Common myeloid progenitor, CD34-positive (primary cell): ENCODE measurements around the gene AUTS2.

Experiments used
- CTCF ChIA-PET: fragments of 350-600 bp; sonication (Branson Sonifier 250); formaldehyde crosslinking; loops from one replicate; lab custom pipeline; 2021; ENCODE audit warnings: antibody characterized with exemption; lab: Charles Lee
- POLR2A ChIA-PET: fragments of 350-600 bp; sonication (Branson Sonifier 250); formaldehyde crosslinking; loops from one replicate; lab custom pipeline; 2021; ENCODE audit warnings: antibody characterized with exemption; lab: Charles Lee
- DNase-seq, 3 donors: peaks; one replicate each; pipeline versions ENCODE4 v3.0.0 to v3.0.0-alpha.2; 2013
- H3K27ac ChIP-seq, 2 experiments: 1 replicate in 1 of 2; 2 replicates in 1 of 2; pipeline ENCODE4 v1.7.0; 2013; ENCODE audit warnings: inconsistent platforms in 2 of 2, low read length in 2 of 2, mild to moderate bottlenecking in 2 of 2, low read depth in 1 of 2, moderate library complexity in 1 of 2; ENCODE audit not compliant: severe bottlenecking in 2 of 2, insufficient read depth in 1 of 2, poor library complexity in 1 of 2
- H3K27me3 ChIP-seq, 5 experiments: replicated peaks in 2 of 5; 1 replicate in 3 of 5; 2 replicates in 2 of 5; pipeline versions ENCODE4 v1.6.1 to v1.7.0; 2013; ENCODE audit warnings: low read length in 4 of 5, mild to moderate bottlenecking in 2 of 5, moderate library complexity in 2 of 5, inconsistent platforms in 1 of 5; ENCODE audit not compliant: insufficient read depth in 5 of 5, control insufficient read depth in 4 of 5
- H3K36me3 ChIP-seq, 4 experiments: 1 replicate in 2 of 4; 2 replicates in 2 of 4; pipeline versions ENCODE4 v1.6.1 to v1.7.0; 2013; ENCODE audit warnings: low read length in 3 of 4, control low read depth in 1 of 4, mild to moderate bottlenecking in 1 of 4; ENCODE audit not compliant: control insufficient read depth in 4 of 4, insufficient read depth in 4 of 4
- H3K4me1 ChIP-seq, 4 experiments: 1 replicate in 3 of 4; 2 replicates in 1 of 4; pipeline versions ENCODE4 v1.6.1 to v1.7.1; 2013; ENCODE audit warnings: low read length in 3 of 4, mild to moderate bottlenecking in 3 of 4, control low read depth in 1 of 4, inconsistent platforms in 1 of 4, moderate library complexity in 1 of 4; ENCODE audit not compliant: control insufficient read depth in 4 of 4, insufficient read depth in 4 of 4; ENCODE audit errors: control extremely low read depth in 1 of 4
- H3K4me3 ChIP-seq, 7 experiments: 1 replicate in 4 of 7; 2 replicates in 3 of 7; pipeline versions ENCODE4 v1.5.1 to v1.7.0; 2013; ENCODE audit warnings: mild to moderate bottlenecking in 7 of 7, low read length in 6 of 7, moderate library complexity in 6 of 7, inconsistent platforms in 2 of 7, low read depth in 2 of 7, control low read depth in 1 of 7; ENCODE audit not compliant: insufficient read depth in 4 of 7, control insufficient read depth in 1 of 7; ENCODE audit errors: extremely low read depth in 1 of 7
- H3K9me3 ChIP-seq, 5 experiments: 1 replicate in 4 of 5; 2 replicates in 1 of 5; pipeline versions ENCODE4 v1.6.1 to v1.7.1; 2013; ENCODE audit warnings: low read length in 4 of 5, mild to moderate bottlenecking in 2 of 5, inconsistent platforms in 1 of 5, low read depth in 1 of 5, moderate library complexity in 1 of 5; ENCODE audit not compliant: control insufficient read depth in 4 of 5, insufficient read depth in 2 of 5; ENCODE audit errors: control extremely low read depth in 1 of 5
- WGBS: methylation state at CpG from one replicate; pipeline ENCODE4 v1.1.5; 2013; ENCODE audit not compliant: insufficient coverage; 5-methylcytosine and 5-hydroxymethylcytosine counted together

AUTS2 gene

GRCh38 chr7:70717553-70718329 is 1119.5 kb downstream of the AUTS2 start:
- no peak for DNase-seq
- CTCF ChIA-PET = interaction anchor here (0.7 to 1.1 kb wide), 4 partner anchors 11 to 266 kb away, joined by 3 to 5 read pairs (median 4); no protein-coding TSS in a partner anchor
- POLR2A ChIA-PET = no interaction called here
- Histone ChIP-seq H3K9me3 (peaks cover 0 to 4% (median 2%) of the 10 kb centered on the region in 5 experiments), H3K4me3 (no peak overlapping the region), H3K4me1 (peaks cover 0 to 11% (median 7%) of the 10 kb centered on the region in 4 experiments), H3K27ac (no peak overlapping the region), H3K27me3 (no peaks in the 10 kb centered on the region), H3K36me3 (no peaks in the 10 kb centered on the region)
- WGBS = 92% methylated on average over 8 of the region's 9 CpGs

- Histone ChIP-seq H3K4me3 (no peak overlapping the region), H3K27me3 (no peaks in the 10 kb centered on the region), H3K4me1 (peaks cover 0 to 11% (median 7%) of the 10 kb centered on the region in 4 experiments), H3K9me3 (peaks cover 0 to 4% (median 2%) of the 10 kb centered on the region in 5 experiments), H3K27ac (no peak overlapping the region), H3K36me3 (no peaks in the 10 kb centered on the region)
- ChIA-PET POLR2A (no interaction called here), CTCF (interaction anchor here (1.6 kb wide), 1 partner anchor 20 kb away, joined by 7 read pairs; no protein-coding TSS in a partner anchor)
- DNase-seq = no peak
- 100% methylated on average over 4 of the region's 7 CpGs for WGBS
These were observed 1120.8 kb downstream of the AUTS2 start for GRCh38 chr7:70719125-70719524.

DNA sequence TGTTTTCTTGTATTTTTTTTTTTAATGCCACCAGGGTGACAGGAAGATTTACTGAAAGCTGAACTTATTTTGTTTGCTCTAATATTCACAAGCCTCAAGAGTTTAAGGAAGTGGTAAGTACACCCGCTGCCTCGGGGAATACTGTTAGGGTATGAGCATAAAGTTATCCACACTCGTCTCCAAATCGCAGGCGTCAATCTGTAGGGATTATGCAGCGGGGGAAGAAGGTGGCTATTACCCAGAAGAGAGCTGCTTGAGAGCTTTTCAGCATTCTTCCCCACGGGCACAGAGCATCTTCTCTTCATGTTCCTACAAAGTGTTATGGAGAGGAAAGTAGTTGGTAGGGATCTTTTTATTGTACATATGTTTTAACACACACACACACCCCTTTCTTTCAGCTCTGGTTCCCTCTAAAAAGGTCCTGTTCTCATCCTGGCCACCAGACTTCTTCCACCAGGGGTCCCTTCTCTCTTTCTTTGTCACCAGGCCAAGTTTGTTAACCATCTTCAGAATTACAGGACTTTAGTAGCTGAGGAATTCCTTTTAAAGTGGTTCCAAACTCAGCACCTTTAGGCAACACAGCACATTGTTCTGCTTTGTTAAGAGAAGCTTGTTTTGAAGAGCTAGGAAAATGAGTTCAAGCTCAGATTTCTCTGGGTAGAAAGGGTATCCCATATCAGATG is 1122.1 kb downstream of the AUTS2 start:
- Histone ChIP-seq H3K27me3 (no peaks in the 10 kb centered on the region), H3K4me3 (peak overlapping the region in 1 of 7 experiments; percentile 43), H3K36me3 (no peaks in the 10 kb centered on the region), H3K4me1 (peaks cover 0 to 11% (median 7%) of the 10 kb centered on the region in 4 experiments), H3K9me3 (no peaks in the 10 kb centered on the region), H3K27ac (no peak overlapping the region)
- WGBS = 3% methylated on average over 6 of the region's 7 CpGs
- peak in 2 of 3 donors; percentile 43 to 54 for DNase-seq
- ChIA-PET CTCF (interaction anchor here (1.6 kb wide), 2 partner anchors 21 to 32 kb away, joined by 5 to 7 read pairs; no protein-coding TSS in a partner anchor), POLR2A (no interaction called here)

DNA sequence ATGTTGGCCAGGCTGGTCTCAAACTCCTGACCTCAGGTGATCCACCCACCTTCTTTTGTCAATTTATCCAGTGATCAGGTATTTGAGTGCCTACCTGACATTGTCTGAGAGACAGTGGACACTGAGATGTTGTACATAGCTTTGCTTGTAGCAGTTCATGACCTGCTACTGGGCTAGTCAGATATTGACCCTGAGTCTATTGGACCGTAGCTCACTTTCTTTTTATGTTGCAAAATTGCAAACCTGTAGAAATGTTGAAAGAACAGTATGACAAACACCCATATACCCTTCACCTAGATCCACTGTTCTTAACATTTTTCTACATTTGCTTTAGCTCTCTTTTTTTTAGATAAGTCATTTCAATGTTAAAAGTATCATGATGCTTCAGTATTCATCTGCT is 1123.2 kb downstream of the AUTS2 start:
- Histone ChIP-seq H3K4me3 (no peak overlapping the region), H3K4me1 (peaks cover 0 to 11% (median 7%) of the 10 kb centered on the region in 4 experiments), H3K9me3 (no peaks in the 10 kb centered on the region), H3K36me3 (no peaks in the 10 kb centered on the region), H3K27ac (no peak overlapping the region), H3K27me3 (no peaks in the 10 kb centered on the region)
- ChIA-PET CTCF (interaction anchor here (1.6 kb wide), 1 partner anchor 31 kb away, joined by 5 read pairs; no protein-coding TSS in a partner anchor), POLR2A (interaction anchor here (0.6 to 1.3 kb wide), 2 partner anchors 9 to 12 kb away, joined by 3 to 4 read pairs; no protein-coding TSS in a partner anchor)
- no peak for DNase-seq
- WGBS = no CpG with 5 or more reads among the region's 1 CpG

DNA sequence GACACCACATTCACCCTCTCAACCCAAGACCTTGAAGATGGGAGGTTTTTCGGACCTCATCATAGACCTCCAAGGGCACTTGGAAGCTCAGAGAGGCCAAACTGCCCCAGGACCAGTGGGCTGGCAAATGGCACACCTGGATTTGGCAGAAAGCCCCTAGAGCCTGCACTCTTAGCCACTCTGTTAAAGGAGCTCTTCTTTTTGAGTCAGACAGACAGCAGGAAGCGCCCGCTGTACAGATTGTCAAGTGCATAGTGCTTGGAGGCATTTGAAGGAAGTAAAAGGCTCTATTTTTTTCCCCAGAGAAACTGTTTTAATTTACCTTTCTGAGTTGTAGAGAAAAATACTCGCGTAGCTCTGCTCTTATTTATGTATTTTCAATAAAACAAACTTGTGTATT is 1125.1 kb downstream of the AUTS2 start:
- Histone ChIP-seq H3K9me3 (no peaks in the 10 kb centered on the region), H3K27ac (no peak overlapping the region), H3K36me3 (no peaks in the 10 kb centered on the region), H3K27me3 (no peaks in the 10 kb centered on the region), H3K4me3 (no peak overlapping the region), H3K4me1 (peaks cover 0 to 8% (median 7%) of the 10 kb centered on the region in 4 experiments)
- DNase-seq = no peak
- WGBS = 80% methylated on average over 1 of the region's 5 CpGs
- ChIA-PET CTCF (interaction anchor here (0.5 to 1.1 kb wide), 3 partner anchors 9 to 12 kb away, joined by 3 read pairs; no protein-coding TSS in a partner anchor), POLR2A (no interaction called here)

- H3K27ac ChIP-seq = no peak overlapping the region
- no peak overlapping the region for H3K4me3 ChIP-seq
- H3K36me3 ChIP-seq = no peaks in the 10 kb centered on the region
- DNase-seq = no peak
- POLR2A ChIA-PET = no interaction called here
- WGBS = 100% methylated on average over 1 of the region's 2 CpGs
- CTCF ChIA-PET = no interaction called here
- H3K9me3 ChIP-seq = no peaks in the 10 kb centered on the region
- H3K27me3 ChIP-seq = no peaks in the 10 kb centered on the region
- peaks cover 0 to 1% (median under 1%) of the 10 kb centered on the region in 4 experiments for H3K4me1 ChIP-seq
These were observed 1127.2 kb downstream of the AUTS2 start for GRCh38 chr7:70725448-70725847.
